Smooth muscle cell (in vitro differentiated cells): ENCODE data around the gene SLC6A1. TPM values are rescaled to one million over a fixed set of nuclear protein-coding genes. Genes with fewer than 3 reads are reported as not detected.
A peak's percentile ranks its signal among the peaks of the same experiment; 100 is the strongest.

Experiments
- DNase-seq: peaks from one replicate; lab custom pipeline; 2025; ENCODE audit not compliant: unreplicated experiment; lab: John Stamatoyannopoulos, UW
- H2AFZ ChIP-seq: fragments of 200-600 bp; sonication (generic); 2 replicates; pipeline ENCODE4 v1.6.0; 2016; ENCODE audit warnings: antibody characterized with exemption, low read depth, mild to moderate bottlenecking
- H3F3A ChIP-seq: fragments of 200-600 bp; sonication (generic); 2 replicates; pipeline ENCODE4 v1.6.0; 2017; ENCODE audit warnings: antibody characterized with exemption, low read depth
- H3K27ac ChIP-seq: fragments of 200-600 bp; sonication (generic); 2 replicates; pipeline ENCODE4 v1.5.1; 2016; ENCODE audit warnings: low read depth, mild to moderate bottlenecking
- H3K27me3 ChIP-seq: fragments of 200-600 bp; sonication (generic); 2 replicates; pipeline ENCODE4 v1.6.1; 2016; ENCODE audit warnings: low read depth, mild to moderate bottlenecking
- H3K36me3 ChIP-seq: fragments of 200-600 bp; sonication (generic); 2 replicates; pipeline ENCODE4 v1.5.1; 2016; ENCODE audit warnings: low read depth
- H3K4me1 ChIP-seq: fragments of 200-600 bp; sonication (generic); 2 replicates; pipeline ENCODE4 v1.5.1; 2016; ENCODE audit warnings: low read depth
- H3K4me2 ChIP-seq: fragments of 200-600 bp; sonication (generic); 2 replicates; pipeline ENCODE4 v1.6.0; 2016; ENCODE audit warnings: mild to moderate bottlenecking
- H3K4me3 ChIP-seq: fragments of 200-600 bp; sonication (generic); 2 replicates; pipeline ENCODE4 v1.5.1; 2016; ENCODE audit warnings: mild to moderate bottlenecking
- H3K79me2 ChIP-seq: fragments of 200-600 bp; sonication (generic); 2 replicates; pipeline ENCODE4 v1.6.0; 2016; ENCODE audit warnings: low read depth, mild to moderate bottlenecking
- H3K9ac ChIP-seq: fragments of 200-600 bp; sonication (generic); 2 replicates; pipeline ENCODE4 v1.6.0; 2016; ENCODE audit warnings: low read depth
- H3K9me3 ChIP-seq: fragments of 200-600 bp; sonication (generic); replicated peaks from 2 replicates; pipeline ENCODE4 v1.5.1; 2016; ENCODE audit warnings: low read depth
- H4K20me1 ChIP-seq: fragments of 200-600 bp; sonication (generic); 2 replicates; pipeline ENCODE4 v1.6.0; 2016; ENCODE audit warnings: low read depth
- WGBS: methylation state at CpG from one replicate; pipeline ENCODE4 v1.1.7; 2016; ENCODE audit warnings: low lambda C conversion rate; 5-methylcytosine and 5-hydroxymethylcytosine counted together
- polyA plus RNA-seq: library from polyadenylated mRNA; unstranded; fragments of >200 nt; fragmentation: Nextera tagmentation; extraction: Ambion mirVana; gene quantifications from 2 replicates; pipeline ENCODE4 v1.2.1, GENCODE V29; 2016
- total RNA-seq: library from RNA; depleted of rRNA; stranded (reverse); fragments of >200 nt; gene quantifications from 2 replicates; pipeline ENCODE4 v1.2.3, GENCODE V29; 2014
- TF ChIP-seq, protein P1 (sequence below): fragments of 200-600 bp; sonication (generic); IDR thresholded peaks from 2 replicates; pipeline ENCODE4 v1.5.1; 2017; ENCODE audit warnings: borderline replicate concordance, mild to moderate bottlenecking, antibody characterized with exemption; ENCODE audit not compliant: insufficient read depth, poor library complexity, severe bottlenecking

The SLC6A1 gene
- total and polyA plus RNA-seq, 2 experiments from 2014 or later, result 0.26 to 0.40 TPM

GRCh38 chr3:10977892-10978510 lies 14.5 kb upstream of the SLC6A1 start:
- TF ChIP-seq, protein P1, sequence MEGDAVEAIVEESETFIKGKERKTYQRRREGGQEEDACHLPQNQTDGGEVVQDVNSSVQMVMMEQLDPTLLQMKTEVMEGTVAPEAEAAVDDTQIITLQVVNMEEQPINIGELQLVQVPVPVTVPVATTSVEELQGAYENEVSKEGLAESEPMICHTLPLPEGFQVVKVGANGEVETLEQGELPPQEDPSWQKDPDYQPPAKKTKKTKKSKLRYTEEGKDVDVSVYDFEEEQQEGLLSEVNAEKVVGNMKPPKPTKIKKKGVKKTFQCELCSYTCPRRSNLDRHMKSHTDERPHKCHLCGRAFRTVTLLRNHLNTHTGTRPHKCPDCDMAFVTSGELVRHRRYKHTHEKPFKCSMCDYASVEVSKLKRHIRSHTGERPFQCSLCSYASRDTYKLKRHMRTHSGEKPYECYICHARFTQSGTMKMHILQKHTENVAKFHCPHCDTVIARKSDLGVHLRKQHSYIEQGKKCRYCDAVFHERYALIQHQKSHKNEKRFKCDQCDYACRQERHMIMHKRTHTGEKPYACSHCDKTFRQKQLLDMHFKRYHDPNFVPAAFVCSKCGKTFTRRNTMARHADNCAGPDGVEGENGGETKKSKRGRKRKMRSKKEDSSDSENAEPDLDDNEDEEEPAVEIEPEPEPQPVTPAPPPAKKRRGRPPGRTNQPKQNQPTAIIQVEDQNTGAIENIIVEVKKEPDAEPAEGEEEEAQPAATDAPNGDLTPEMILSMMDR, result no peak
- H3K4me2 ChIP-seq, result peak overlapping the region; percentile 29
- H2AFZ ChIP-seq, result no peak overlapping the region
- no peak overlapping the region for H3K4me3 ChIP-seq
- WGBS, result 36% methylated on average over 9 of the region's 10 CpGs
- no peaks in the 10 kb centered on the region for H3K9me3 ChIP-seq
- H3K36me3 ChIP-seq, result no peaks in the 10 kb centered on the region
- no peaks in the 10 kb centered on the region for H4K20me1 ChIP-seq
- no peaks in the 10 kb centered on the region for H3F3A ChIP-seq
- H3K27ac ChIP-seq, result no peak overlapping the region
- peaks cover under 1% of the 10 kb centered on the region for H3K4me1 ChIP-seq
- peaks cover 13% of the 10 kb centered on the region for H3K27me3 ChIP-seq
- H3K79me2 ChIP-seq, result no peaks in the 10 kb centered on the region
- DNase-seq, result no peak
- no peak overlapping the region for H3K9ac ChIP-seq

DNA sequence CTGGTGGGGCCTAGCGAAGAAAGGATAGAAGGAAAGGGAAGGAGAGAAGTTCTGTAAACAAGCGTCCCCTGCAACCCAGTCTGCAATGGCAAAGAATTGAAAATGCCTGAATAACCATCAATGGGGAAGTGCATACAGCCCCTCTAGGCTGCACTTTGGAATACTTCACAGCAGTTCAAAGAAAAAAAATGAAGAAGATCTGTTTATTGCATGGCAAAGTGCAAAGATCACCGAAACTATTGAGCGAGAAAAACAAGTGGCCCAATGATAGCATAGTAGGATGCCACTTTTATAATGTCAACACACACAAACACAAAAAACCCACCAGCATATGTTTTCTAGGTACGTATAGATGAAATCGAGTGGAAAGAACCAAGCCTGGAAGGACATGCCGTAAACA lies 13.6 kb upstream of the SLC6A1 start:
- H3K27ac ChIP-seq, result no peak overlapping the region
- TF ChIP-seq, protein P1, result no peak
- peaks cover 4% of the 10 kb centered on the region for H3K4me1 ChIP-seq
- DNase-seq, result no peak
- 98% methylated on average over 7 of the region's 7 CpGs for WGBS
- H3K9me3 ChIP-seq, result no peaks in the 10 kb centered on the region
- H3K27me3 ChIP-seq, result peaks cover 6% of the 10 kb centered on the region
- no peak overlapping the region for H2AFZ ChIP-seq
- no peaks in the 10 kb centered on the region for H3F3A ChIP-seq
- no peak overlapping the region for H3K9ac ChIP-seq
- no peaks in the 10 kb centered on the region for H3K36me3 ChIP-seq
- no peaks in the 10 kb centered on the region for H4K20me1 ChIP-seq
- H3K4me3 ChIP-seq, result no peak overlapping the region
- no peaks in the 10 kb centered on the region for H3K79me2 ChIP-seq
- no peak overlapping the region for H3K4me2 ChIP-seq

- H3K4me3 ChIP-seq, result no peak overlapping the region
- 93% methylated on average over 7 of the region's 7 CpGs for whole genome bisulfite sequencing
Measured at GRCh38 chr3:10980312-10980711, 12.2 kb upstream of the SLC6A1 start.

More at GRCh38 chr3:10980312-10980711, 12.2 kb upstream of the SLC6A1 start:
- Histone ChIP-seq H3K36me3 (no peaks in the 10 kb centered on the region), H3K4me1 (peaks cover 4% of the 10 kb centered on the region), H4K20me1 (no peaks in the 10 kb centered on the region), H3K27ac (no peak overlapping the region), H2AFZ (no peak overlapping the region), H3K79me2 (no peaks in the 10 kb centered on the region), H3K9me3 (no peaks in the 10 kb centered on the region), H3K27me3 (peaks cover 6% of the 10 kb centered on the region), H3K9ac (no peak overlapping the region), H3F3A (no peaks in the 10 kb centered on the region), H3K4me2 (no peak overlapping the region)
- no peak for DNase-seq
- TF ChIP-seq, protein P1, result no peak
